Measurements from ENCODE around the gene PLPP2. TPM values are rescaled to one million over a fixed set of nuclear protein-coding genes. Genes with fewer than 3 reads are reported as not detected.

PLPP2 gene
- polyA plus RNA-seq, 1 donor = 1.6 TPM

GRCh38 chr19:329876-330275 lies 38.7 kb upstream of the PLPP2 start:
- Histone ChIP-seq H3K27me3 (ENCODE audit: control insufficient read depth, insufficient read depth, low read length) (no peaks in the 10 kb centered on the region), H3K36me3 (ENCODE audit: control insufficient read depth, insufficient read depth, low read length) (peaks cover 71% of the 10 kb centered on the region), H3K27ac (ENCODE audit: low read length) (no peak overlapping the region), H3K4me3 (ENCODE audit: low read length) (no peak overlapping the region), H3K9me3 (ENCODE audit: control insufficient read depth, low read depth, low read length) (peaks cover 8% of the 10 kb centered on the region), H3K4me1 (ENCODE audit: control insufficient read depth, insufficient read depth, low read length) (no peaks in the 10 kb centered on the region)
- WGBS (ENCODE audit: insufficient coverage, low lambda C conversion rate) = no CpG with 5 or more reads among the region's 7 CpGs
- DNase-seq = no peak

GRCh38 chr19:328025-328505 lies 36.9 kb upstream of the PLPP2 start:
- no peak for DNase-seq
- H3K36me3 ChIP-seq (ENCODE audit: control insufficient read depth, insufficient read depth, low read length) = peaks cover 74% of the 10 kb centered on the region
- H3K9me3 ChIP-seq (ENCODE audit: control insufficient read depth, low read depth, low read length) = peaks cover 15% of the 10 kb centered on the region
- no peaks in the 10 kb centered on the region for H3K4me1 ChIP-seq (ENCODE audit: control insufficient read depth, insufficient read depth, low read length)
- no peak overlapping the region for H3K27ac ChIP-seq (ENCODE audit: low read length)
- H3K27me3 ChIP-seq (ENCODE audit: control insufficient read depth, insufficient read depth, low read length) = no peaks in the 10 kb centered on the region
- H3K4me3 ChIP-seq (ENCODE audit: low read length) = no peak overlapping the region
- WGBS (ENCODE audit: insufficient coverage, low lambda C conversion rate) = no CpG with 5 or more reads among the region's 4 CpGs

- H3K27ac ChIP-seq (ENCODE audit: low read length) = no peak overlapping the region
- no peaks in the 10 kb centered on the region for H3K4me1 ChIP-seq (ENCODE audit: control insufficient read depth, insufficient read depth, low read length)
- peaks cover 80% of the 10 kb centered on the region for H3K36me3 ChIP-seq (ENCODE audit: control insufficient read depth, insufficient read depth, low read length)
- no peak for DNase-seq
- no CpG with 5 or more reads among the region's 17 CpGs for WGBS (ENCODE audit: insufficient coverage, low lambda C conversion rate)
- H3K4me3 ChIP-seq (ENCODE audit: low read length) = no peak overlapping the region
- H3K27me3 ChIP-seq (ENCODE audit: control insufficient read depth, insufficient read depth, low read length) = no peaks in the 10 kb centered on the region
- H3K9me3 ChIP-seq (ENCODE audit: control insufficient read depth, low read depth, low read length) = peaks cover 20% of the 10 kb centered on the region
Observed at GRCh38 chr19:327291-328024, 36.3 kb upstream of the PLPP2 start.

- Histone ChIP-seq H3K4me3 (ENCODE audit: low read length) (no peak overlapping the region), H3K9me3 (ENCODE audit: control insufficient read depth, low read depth, low read length) (peaks cover 20% of the 10 kb centered on the region), H3K4me1 (ENCODE audit: control insufficient read depth, insufficient read depth, low read length) (no peaks in the 10 kb centered on the region), H3K27ac (ENCODE audit: low read length) (no peak overlapping the region), H3K27me3 (ENCODE audit: control insufficient read depth, insufficient read depth, low read length) (no peaks in the 10 kb centered on the region), H3K36me3 (ENCODE audit: control insufficient read depth, insufficient read depth, low read length) (peaks cover 82% of the 10 kb centered on the region)
- DNase-seq = no peak
- no CpG with 5 or more reads among the region's 15 CpGs for WGBS (ENCODE audit: insufficient coverage, low lambda C conversion rate)
Observed at GRCh38 chr19:326871-327270, 35.7 kb upstream of the PLPP2 start.

GRCh38 chr19:325937-326565 lies 34.8 kb upstream of the PLPP2 start:
- DNase-seq = no peak
- H3K9me3 ChIP-seq (ENCODE audit: control insufficient read depth, low read depth, low read length) = peaks cover 20% of the 10 kb centered on the region
- peaks cover 81% of the 10 kb centered on the region for H3K36me3 ChIP-seq (ENCODE audit: control insufficient read depth, insufficient read depth, low read length)
- no peaks in the 10 kb centered on the region for H3K27me3 ChIP-seq (ENCODE audit: control insufficient read depth, insufficient read depth, low read length)
- no peaks in the 10 kb centered on the region for H3K4me1 ChIP-seq (ENCODE audit: control insufficient read depth, insufficient read depth, low read length)
- no peak overlapping the region for H3K27ac ChIP-seq (ENCODE audit: low read length)
- WGBS (ENCODE audit: insufficient coverage, low lambda C conversion rate) = no CpG with 5 or more reads among the region's 33 CpGs
- H3K4me3 ChIP-seq (ENCODE audit: low read length) = no peak overlapping the region

- Histone ChIP-seq H3K27ac (ENCODE audit: low read length) (no peak overlapping the region), H3K4me3 (ENCODE audit: low read length) (no peak overlapping the region), H3K27me3 (ENCODE audit: control insufficient read depth, insufficient read depth, low read length) (no peaks in the 10 kb centered on the region), H3K9me3 (ENCODE audit: control insufficient read depth, low read depth, low read length) (peaks cover 22% of the 10 kb centered on the region), H3K36me3 (ENCODE audit: control insufficient read depth, insufficient read depth, low read length) (peaks cover 80% of the 10 kb centered on the region), H3K4me1 (ENCODE audit: control insufficient read depth, insufficient read depth, low read length) (no peaks in the 10 kb centered on the region)
- no CpG with 5 or more reads among the region's 24 CpGs for WGBS (ENCODE audit: insufficient coverage, low lambda C conversion rate)
- DNase-seq = no peak
Observed at GRCh38 chr19:325173-325936, 34.2 kb upstream of the PLPP2 start.

GRCh38 chr19:324716-325115 lies 33.5 kb upstream of the PLPP2 start:
- DNase-seq = no peak
- Histone ChIP-seq H3K36me3 (ENCODE audit: control insufficient read depth, insufficient read depth, low read length) (peaks cover 80% of the 10 kb centered on the region), H3K4me1 (ENCODE audit: control insufficient read depth, insufficient read depth, low read length) (no peaks in the 10 kb centered on the region), H3K27me3 (ENCODE audit: control insufficient read depth, insufficient read depth, low read length) (no peaks in the 10 kb centered on the region), H3K4me3 (ENCODE audit: low read length) (no peak overlapping the region), H3K27ac (ENCODE audit: low read length) (no peak overlapping the region), H3K9me3 (ENCODE audit: control insufficient read depth, low read depth, low read length) (peaks cover 26% of the 10 kb centered on the region)
- WGBS (ENCODE audit: insufficient coverage, low lambda C conversion rate) = no CpG with 5 or more reads among the region's 8 CpGs

- H3K27me3 ChIP-seq (ENCODE audit: control insufficient read depth, insufficient read depth, low read length) = no peaks in the 10 kb centered on the region
- H3K9me3 ChIP-seq (ENCODE audit: control insufficient read depth, low read depth, low read length) = peaks cover 23% of the 10 kb centered on the region
- H3K36me3 ChIP-seq (ENCODE audit: control insufficient read depth, insufficient read depth, low read length) = peaks cover 65% of the 10 kb centered on the region
- H3K4me1 ChIP-seq (ENCODE audit: control insufficient read depth, insufficient read depth, low read length) = no peaks in the 10 kb centered on the region
- no peak overlapping the region for H3K4me3 ChIP-seq (ENCODE audit: low read length)
- WGBS (ENCODE audit: insufficient coverage, low lambda C conversion rate) = no CpG with 5 or more reads among the region's 13 CpGs
- no peak for DNase-seq
- no peak overlapping the region for H3K27ac ChIP-seq (ENCODE audit: low read length)
Observed at GRCh38 chr19:322616-323015, 31.4 kb upstream of the PLPP2 start.

GRCh38 chr19:318509-318774 lies 27.2 kb upstream of the PLPP2 start:
- H3K4me3 ChIP-seq (ENCODE audit: low read length) = no peak overlapping the region
- WGBS (ENCODE audit: insufficient coverage, low lambda C conversion rate) = 100% methylated on average over 1 of the region's 5 CpGs
- no peaks in the 10 kb centered on the region for H3K27me3 ChIP-seq (ENCODE audit: control insufficient read depth, insufficient read depth, low read length)
- H3K27ac ChIP-seq (ENCODE audit: low read length) = no peak overlapping the region
- H3K4me1 ChIP-seq (ENCODE audit: control insufficient read depth, insufficient read depth, low read length) = no peaks in the 10 kb centered on the region
- H3K36me3 ChIP-seq (ENCODE audit: control insufficient read depth, insufficient read depth, low read length) = peaks cover 57% of the 10 kb centered on the region
- no peak for DNase-seq
- peaks cover 21% of the 10 kb centered on the region for H3K9me3 ChIP-seq (ENCODE audit: control insufficient read depth, low read depth, low read length)

GRCh38 chr19:317710-318508 lies 26.7 kb upstream of the PLPP2 start:
- 90% methylated on average over 2 of the region's 10 CpGs for WGBS (ENCODE audit: insufficient coverage, low lambda C conversion rate)
- Histone ChIP-seq H3K9me3 (ENCODE audit: control insufficient read depth, low read depth, low read length) (peaks cover 17% of the 10 kb centered on the region), H3K36me3 (ENCODE audit: control insufficient read depth, insufficient read depth, low read length) (peaks cover 54% of the 10 kb centered on the region), H3K27me3 (ENCODE audit: control insufficient read depth, insufficient read depth, low read length) (no peaks in the 10 kb centered on the region), H3K27ac (ENCODE audit: low read length) (no peak overlapping the region), H3K4me3 (ENCODE audit: low read length) (no peak overlapping the region), H3K4me1 (ENCODE audit: control insufficient read depth, insufficient read depth, low read length) (no peaks in the 10 kb centered on the region)
- DNase-seq = no peak

Data from large intestine (tissue), 3 donors.